Skin epidermis (tissue), 12 donors: ENCODE data around the gene TOM1L2.
"Not testable (repeated sequence)": the region's sequence is repeated elsewhere in the genome, so short reads cannot be mapped to it uniquely, and the experiment has no call there.

Source experiments
- H3K27ac ChIP-seq, 21 experiments: fragments of 200-600 bp; sonication (generic) in 11 of 21; one replicate each; pipeline ENCODE4 v1.5.0; 2020; ENCODE audit warnings: mild to moderate bottlenecking in 3 of 21, inconsistent platforms in 2 of 21, moderate library complexity in 2 of 21
- H3K4me3 ChIP-seq, 7 experiments: fragments of 200-600 bp; sonication (generic) in 2 of 7; one replicate each; pipeline ENCODE4 v1.5.0; 2020; ENCODE audit warnings: inconsistent platforms in 2 of 7, mild to moderate bottlenecking in 2 of 7, moderate library complexity in 1 of 7

TOM1L2 gene

GRCh38 chr17:17817552-17817947 lies 154.7 kb downstream of the TOM1L2 start:
- Histone ChIP-seq H3K4me3 (no peak overlapping the region), H3K27ac (peak overlapping the region in 1 of 21 experiments; percentile 35)

- H3K4me3 ChIP-seq: no peak overlapping the region
- H3K27ac ChIP-seq: no peak overlapping the region
Observed at GRCh38 chr17:17816831-17817551, 155.2 kb downstream of the TOM1L2 start.

- no peak overlapping the region for H3K27ac ChIP-seq
Observed at GRCh38 chr17:17816240-17816814, 155.9 kb downstream of the TOM1L2 start.

GRCh38 chr17:17815436-17816200 lies 156.6 kb downstream of the TOM1L2 start:
- H3K27ac ChIP-seq: peak overlapping the region in 8 of 21 experiments; percentile 5 to 46 (median 20)
- no peak overlapping the region for H3K4me3 ChIP-seq

More at GRCh38 chr17:17816240-17816814, 155.9 kb downstream of the TOM1L2 start:
- no peak overlapping the region for H3K4me3 ChIP-seq

- Histone ChIP-seq H3K4me3 (no peak overlapping the region), H3K27ac (peak overlapping the region in 5 of 21 experiments; percentile 5 to 46 (median 24))
Observed at GRCh38 chr17:17815062-17815406, 157.2 kb downstream of the TOM1L2 start.

- no peak overlapping the region for H3K4me3 ChIP-seq
- H3K27ac ChIP-seq: peak overlapping the region in 3 of 21 experiments; percentile 14 to 57 (median 46)
Observed at GRCh38 chr17:17814162-17815061, 157.8 kb downstream of the TOM1L2 start.

GRCh38 chr17:17813725-17814095 lies 158.5 kb downstream of the TOM1L2 start:
- peak overlapping the region in 2 of 21 experiments; percentile 30 to 57 for H3K27ac ChIP-seq
- no peak overlapping the region for H3K4me3 ChIP-seq

GRCh38 chr17:17813055-17813724 lies 159.0 kb downstream of the TOM1L2 start:
- peak overlapping the region in 3 of 21 experiments; percentile 3 to 30 (median 10) for H3K27ac ChIP-seq

GRCh38 chr17:17812211-17813054 lies 159.8 kb downstream of the TOM1L2 start:
- H3K4me3 ChIP-seq: no peak overlapping the region

More at GRCh38 chr17:17813055-17813724, 159.0 kb downstream of the TOM1L2 start:
- no peak overlapping the region for H3K4me3 ChIP-seq

GRCh38 chr17:17811381-17812210 lies 160.6 kb downstream of the TOM1L2 start:
- Histone ChIP-seq H3K4me3 (no peak overlapping the region), H3K27ac (peak overlapping the region in 3 of 21 experiments; percentile 16 to 71 (median 34))

More at GRCh38 chr17:17812211-17813054, 159.8 kb downstream of the TOM1L2 start:
- peak overlapping the region in 8 of 21 experiments; percentile 3 to 71 (median 28) for H3K27ac ChIP-seq

- H3K27ac ChIP-seq: peak overlapping the region in 5 of 21 experiments; percentile 55 to 71 (median 69)
- no peak overlapping the region for H3K4me3 ChIP-seq
Observed at GRCh38 chr17:17810895-17811248, 161.3 kb downstream of the TOM1L2 start.

GRCh38 chr17:17810084-17810894 lies 161.9 kb downstream of the TOM1L2 start:
- peak overlapping the region in 18 of 21 experiments; percentile 35 to 79 (median 61) for H3K27ac ChIP-seq
- H3K4me3 ChIP-seq: peak overlapping the region in 4 of 7 experiments; percentile 8 to 36 (median 14)

GRCh38 chr17:17809531-17810083 lies 162.6 kb downstream of the TOM1L2 start:
- Histone ChIP-seq H3K4me3 (peak overlapping the region in 5 of 7 experiments; percentile 7 to 36 (median 11)), H3K27ac (peak overlapping the region in 18 of 21 experiments; percentile 35 to 79 (median 61))

GRCh38 chr17:17808706-17809432 lies 163.3 kb downstream of the TOM1L2 start:
- H3K27ac ChIP-seq: peak overlapping the region in 5 of 21 experiments; percentile 8 to 69 (median 51)
- peak overlapping the region in 1 of 7 experiments; percentile 36 for H3K4me3 ChIP-seq

GRCh38 chr17:17808200-17808599 lies 164.0 kb downstream of the TOM1L2 start:
- H3K27ac ChIP-seq: peak overlapping the region in 2 of 21 experiments; percentile 5 to 27
- H3K4me3 ChIP-seq: not testable (repeated sequence)
